Measurements from ENCODE around the gene BRD1.
"Not testable (repeated sequence)": the region's sequence is repeated elsewhere in the genome, so short reads cannot be mapped to it uniquely, and the experiment has no call there.

Gene BRD1

GRCh38 chr22:49823289-49824045 is 4.2 kb downstream of the BRD1 start:
- POLR2A ChIA-PET = no interaction called here
- TF ChIP-seq FOXK2 (IDR thresholded peaks at IDR 0.05) (no peak), ARNT (IDR thresholded peaks at IDR 0.05) (no peak), ELF4 (IDR thresholded peaks at IDR 0.05) (no peak), L3MBTL2 (conservative IDR thresholded peaks at IDR 0.05) (no peak), TARDBP (IDR thresholded peaks at IDR 0.05) (no peak), PKNOX1 (IDR thresholded peaks at IDR 0.05) (no peak), SP1 (IDR thresholded peaks at IDR 0.05) (no peak), HDGF (IDR thresholded peaks at IDR 0.05; ENCODE audit: borderline replicate concordance) (no peak), BHLHE40 (IDR thresholded peaks at IDR 0.05; ENCODE audit: borderline replicate concordance) (no peak), LEF1 (IDR thresholded peaks at IDR 0.05; ENCODE audit: borderline replicate concordance) (no peak), FOXM1 (IDR thresholded peaks at IDR 0.05; ENCODE audit: borderline replicate concordance) (no peak), SUZ12 (IDR thresholded peaks at IDR 0.05) (no peak), CTBP1 (IDR thresholded peaks at IDR 0.05; ENCODE audit: borderline replicate concordance) (no peak)
- DNase-seq (ENCODE audit: extremely low spot score) = no peak
- CTCF ChIA-PET = no interaction called here

- CTCF ChIA-PET; DNase-seq (ENCODE audit: extremely low spot score); POLR2A ChIA-PET: not testable (repeated sequence)
Observed at GRCh38 chr22:49821741-49822140, 5.9 kb downstream of the BRD1 start.

GRCh38 chr22:49820984-49821383 is 6.7 kb downstream of the BRD1 start:
- no peak for DNase-seq (ENCODE audit: extremely low spot score)
- CTCF ChIA-PET = no interaction called here
- POLR2A ChIA-PET = no interaction called here
- TF ChIP-seq BHLHE40 (IDR thresholded peaks at IDR 0.05; ENCODE audit: borderline replicate concordance) (no peak), ELF4 (IDR thresholded peaks at IDR 0.05) (no peak), FOXM1 (IDR thresholded peaks at IDR 0.05; ENCODE audit: borderline replicate concordance) (no peak), FOXK2 (IDR thresholded peaks at IDR 0.05) (no peak), NFRKB (IDR thresholded peaks at IDR 0.05) (no peak), FOXA1 (IDR thresholded peaks at IDR 0.05) (no peak), ZNF384 (IDR thresholded peaks at IDR 0.05) (no peak), L3MBTL2 (conservative IDR thresholded peaks at IDR 0.05) (no peak), HDGF (IDR thresholded peaks at IDR 0.05; ENCODE audit: borderline replicate concordance) (no peak), SUZ12 (IDR thresholded peaks at IDR 0.05) (no peak), LEF1 (IDR thresholded peaks at IDR 0.05; ENCODE audit: borderline replicate concordance) (no peak), CTBP1 (IDR thresholded peaks at IDR 0.05; ENCODE audit: borderline replicate concordance) (no peak), ARNT (IDR thresholded peaks at IDR 0.05) (no peak), PKNOX1 (IDR thresholded peaks at IDR 0.05) (no peak), SP1 (IDR thresholded peaks at IDR 0.05) (no peak), TARDBP (IDR thresholded peaks at IDR 0.05) (no peak)

GRCh38 chr22:49817359-49817758 is 10.3 kb downstream of the BRD1 start:
- DNase-seq (ENCODE audit: extremely low spot score) = no peak
- POLR2A ChIA-PET = no interaction called here
- CTCF ChIA-PET = no interaction called here
- TF ChIP-seq FOXK2 (IDR thresholded peaks at IDR 0.05) (no peak), FOXM1 (IDR thresholded peaks at IDR 0.05; ENCODE audit: borderline replicate concordance) (no peak), ARNT (IDR thresholded peaks at IDR 0.05) (no peak), ZNF384 (IDR thresholded peaks at IDR 0.05) (no peak), BHLHE40 (IDR thresholded peaks at IDR 0.05; ENCODE audit: borderline replicate concordance) (no peak), FOXA1 (IDR thresholded peaks at IDR 0.05) (no peak), L3MBTL2 (conservative IDR thresholded peaks at IDR 0.05) (no peak), NFRKB (IDR thresholded peaks at IDR 0.05) (no peak), PKNOX1 (IDR thresholded peaks at IDR 0.05) (no peak), SUZ12 (IDR thresholded peaks at IDR 0.05) (no peak), LEF1 (IDR thresholded peaks at IDR 0.05; ENCODE audit: borderline replicate concordance) (no peak), TARDBP (IDR thresholded peaks at IDR 0.05) (no peak), ELF4 (IDR thresholded peaks at IDR 0.05) (no peak), SP1 (IDR thresholded peaks at IDR 0.05) (no peak), CTBP1 (IDR thresholded peaks at IDR 0.05; ENCODE audit: borderline replicate concordance) (no peak), HDGF (IDR thresholded peaks at IDR 0.05; ENCODE audit: borderline replicate concordance) (no peak)

GRCh38 chr22:49815641-49816091 is 12.0 kb downstream of the BRD1 start:
- ChIA-PET POLR2A (no interaction called here), CTCF (no interaction called here)
- TF ChIP-seq FOXK2 (IDR thresholded peaks at IDR 0.05) (no peak), L3MBTL2 (conservative IDR thresholded peaks at IDR 0.05) (no peak), PKNOX1 (IDR thresholded peaks at IDR 0.05) (no peak), LEF1 (IDR thresholded peaks at IDR 0.05; ENCODE audit: borderline replicate concordance) (no peak), SP1 (IDR thresholded peaks at IDR 0.05) (no peak), FOXM1 (IDR thresholded peaks at IDR 0.05; ENCODE audit: borderline replicate concordance) (no peak), BHLHE40 (IDR thresholded peaks at IDR 0.05; ENCODE audit: borderline replicate concordance) (no peak), FOXA1 (IDR thresholded peaks at IDR 0.05) (no peak), ELF4 (IDR thresholded peaks at IDR 0.05) (no peak), TARDBP (IDR thresholded peaks at IDR 0.05) (no peak), HDGF (IDR thresholded peaks at IDR 0.05; ENCODE audit: borderline replicate concordance) (no peak), ZNF384 (IDR thresholded peaks at IDR 0.05) (no peak), CTBP1 (IDR thresholded peaks at IDR 0.05; ENCODE audit: borderline replicate concordance) (no peak)
- no peak for DNase-seq (ENCODE audit: extremely low spot score)
